Neural cell (in vitro differentiated cells): ENCODE data around the gene ENTPD8. TPM values are rescaled to one million over a fixed set of nuclear protein-coding genes. Genes with fewer than 3 reads are reported as not detected.

Experiments
- H2AFZ ChIP-seq: fragments of 200-600, 300-800 bp; sonication (generic), shearing (Covaris generic); 2 replicates; pipeline ENCODE4 v1.6.0; 2014; ENCODE audit warnings: low read depth, mild to moderate bottlenecking, antibody characterized with exemption, low read length, moderate library complexity
- H3F3A ChIP-seq: fragments of 200-600 bp; shearing (Covaris generic); 2 replicates; pipeline ENCODE4 v1.6.1; 2016; ENCODE audit warnings: mild to moderate bottlenecking, moderate library complexity, mixed read lengths, antibody characterized with exemption, low read length; ENCODE audit not compliant: insufficient read depth, poor library complexity, severe bottlenecking
- H3K27ac ChIP-seq: fragments of 200-600, 300-800 bp; sonication (generic), shearing (Covaris generic); 2 replicates; pipeline ENCODE4 v1.5.1; 2014; ENCODE audit warnings: mild to moderate bottlenecking, low read length, moderate library complexity
- H3K27me3 ChIP-seq: fragments of 300-800, 200-600 bp; sonication (generic), shearing (Covaris generic); 2 replicates; pipeline ENCODE4 v1.6.0; 2014; ENCODE audit warnings: mild to moderate bottlenecking, low read depth, low read length, moderate library complexity; ENCODE audit not compliant: insufficient read depth
- H3K36me3 ChIP-seq: fragments of 300-800, 200-600 bp; sonication (generic), shearing (Covaris generic); 2 replicates; pipeline ENCODE4 v1.5.1; 2014; ENCODE audit warnings: mild to moderate bottlenecking, antibody characterized with exemption, low read length, moderate library complexity; ENCODE audit not compliant: insufficient read depth
- H3K4me2 ChIP-seq: fragments of 300-800, 200-600 bp; sonication (generic), shearing (Covaris generic); 2 replicates; pipeline ENCODE4 v1.6.0; 2014; ENCODE audit warnings: mild to moderate bottlenecking, low read length
- H3K4me3 ChIP-seq: fragments of 300-800, 200-600 bp; sonication (generic), shearing (Covaris generic); 2 replicates; pipeline ENCODE4 v1.5.1; 2014; ENCODE audit warnings: mild to moderate bottlenecking, low read length, moderate library complexity
- H3K79me2 ChIP-seq: fragments of 200-600 bp; shearing (Covaris generic); replicated peaks from 2 replicates; pipeline ENCODE4 v1.6.0; 2014; ENCODE audit warnings: mild to moderate bottlenecking, low read length, moderate library complexity; ENCODE audit not compliant: insufficient read depth
- H3K9ac ChIP-seq: fragments of 300-800, 200-600 bp; sonication (generic), shearing (Covaris generic); 2 replicates; pipeline ENCODE4 v1.6.1; 2016; ENCODE audit warnings: mild to moderate bottlenecking, low read length, mixed read lengths
- H3K9me2 ChIP-seq: fragments of 200-600 bp; shearing (Covaris generic); 2 replicates; pipeline ENCODE4 v1.6.1; 2016; ENCODE audit warnings: mild to moderate bottlenecking, low read length, mixed read lengths; ENCODE audit not compliant: insufficient read depth
- H3K9me3 ChIP-seq: fragments of 200-600, 300-800 bp; sonication (generic), shearing (Covaris generic); 2 replicates; pipeline ENCODE4 v1.6.1; 2016; ENCODE audit warnings: mild to moderate bottlenecking, mixed run types, low read length, moderate library complexity, mixed read lengths
- H4K20me1 ChIP-seq: fragments of 200-600 bp; shearing (Covaris generic); 2 replicates; pipeline ENCODE4 v1.6.1; 2016; ENCODE audit warnings: mild to moderate bottlenecking, mixed run types; ENCODE audit not compliant: insufficient read depth
- EP300 ChIP-seq: fragments of 450-650 bp; conservative IDR thresholded peaks from 2 replicates; pipeline ENCODE4 v1.6.1; 2014; ENCODE audit warnings: antibody characterized with exemption, mild to moderate bottlenecking, moderate library complexity; ENCODE audit not compliant: poor library complexity, severe bottlenecking
- EZH2 ChIP-seq: fragments of 200-600, 300-800 bp; shearing (Covaris generic), sonication (generic); IDR thresholded peaks from 2 replicates; pipeline ENCODE4 v1.6.1; 2014; ENCODE audit warnings: antibody characterized with exemption, low read length, borderline replicate concordance, mild to moderate bottlenecking; ENCODE audit not compliant: insufficient read depth, poor library complexity, severe bottlenecking
- MXI1 ChIP-seq: fragments of 450-650 bp; conservative IDR thresholded peaks from 2 replicates; pipeline ENCODE4 v1.6.1; 2014; ENCODE audit warnings: antibody characterized with exemption, mild to moderate bottlenecking; ENCODE audit not compliant: poor library complexity, severe bottlenecking
- POLR2AphosphoS5 ChIP-seq: IDR thresholded peaks from 2 replicates; pipeline ENCODE4 v1.6.1; 2012
- RAD21 ChIP-seq: fragments of 450-650 bp; conservative IDR thresholded peaks from 2 replicates; pipeline ENCODE4 v1.6.1; 2014; ENCODE audit warnings: antibody characterized with exemption, mild to moderate bottlenecking, moderate library complexity
- REST ChIP-seq: IDR thresholded peaks from 2 replicates; pipeline ENCODE4 v1.6.1; 2012; ENCODE audit warnings: borderline replicate concordance
- SMC3 ChIP-seq: fragments of 450-650 bp; conservative IDR thresholded peaks from 2 replicates; pipeline ENCODE4 v1.6.1; 2014; ENCODE audit warnings: antibody characterized with exemption, mild to moderate bottlenecking, moderate library complexity; ENCODE audit not compliant: poor library complexity
- TAF1 ChIP-seq: IDR thresholded peaks from 2 replicates; pipeline ENCODE4 v1.6.1; 2012; ENCODE audit warnings: low read depth
- polyA plus RNA-seq: library from polyadenylated mRNA; depleted of rRNA; stranded (reverse); fragments of >200 nt; gene quantifications from 2 replicates; pipeline ENCODE4 v1.2.3, GENCODE V29; 2014
- TF ChIP-seq, protein P1 (sequence below): fragments of 450-650 bp; IDR thresholded peaks from 2 replicates; pipeline ENCODE4 v1.5.1; 2014; ENCODE audit warnings: antibody characterized with exemption, mild to moderate bottlenecking, moderate library complexity; ENCODE audit not compliant: poor library complexity, severe bottlenecking

The ENTPD8 gene
- polyA plus RNA-seq, 1 donor from 2014 or later, result not detected

DNA sequence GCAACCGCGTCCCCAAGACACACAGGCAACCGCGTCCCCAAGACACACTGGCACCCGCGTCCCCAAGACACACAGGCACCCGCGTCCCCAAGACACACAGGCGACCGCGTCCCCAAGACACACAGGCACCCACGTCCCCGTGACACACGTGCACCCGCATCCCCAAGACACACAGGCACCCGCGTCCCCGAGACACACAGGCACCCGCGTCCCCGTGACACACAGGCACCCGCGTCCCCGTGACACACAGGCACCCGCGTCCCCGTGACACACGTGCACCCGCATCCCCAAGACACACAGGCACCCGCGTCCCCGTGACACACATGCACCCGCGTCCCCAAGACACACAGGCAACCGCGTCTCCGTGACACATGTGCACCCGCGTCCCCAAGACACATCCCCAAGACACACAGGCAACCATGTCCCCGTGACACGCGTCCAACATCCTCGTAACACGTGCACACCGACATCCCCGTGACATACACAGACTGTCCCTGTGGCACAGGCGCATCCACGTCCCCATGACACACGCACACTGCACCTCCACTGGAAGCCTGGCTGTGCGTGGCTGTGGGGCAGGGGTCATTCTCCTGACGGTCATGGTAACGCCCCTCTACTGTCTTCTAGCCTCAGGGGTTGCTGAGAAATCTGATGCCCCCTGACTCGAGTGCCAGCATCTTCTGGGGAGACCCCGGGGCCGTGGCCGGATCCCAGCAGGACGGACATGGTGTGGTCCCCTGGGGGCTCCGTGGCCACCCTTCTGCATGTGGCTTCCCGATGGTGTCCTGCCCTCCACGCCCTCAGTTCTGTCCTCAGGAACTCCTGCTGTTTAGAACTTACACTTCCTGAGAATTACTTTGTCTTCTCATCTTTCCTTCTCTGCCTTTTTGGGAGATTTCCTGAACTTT is 42.3 kb downstream of the ENTPD8 start:
- H3K27ac ChIP-seq, result no peak overlapping the region
- H3K9me3 ChIP-seq, result no peaks in the 10 kb centered on the region
- H3F3A ChIP-seq, result no peaks in the 10 kb centered on the region
- H3K9ac ChIP-seq, result no peak overlapping the region
- H2AFZ ChIP-seq, result no peak overlapping the region
- H3K36me3 ChIP-seq, result no peaks in the 10 kb centered on the region
- no peak overlapping the region for H3K4me3 ChIP-seq
- TF ChIP-seq POLR2AphosphoS5 (no peak), TAF1 (no peak), EP300 (no peak), SMC3 (no peak), EZH2 (no peak), RAD21 (no peak), MXI1 (no peak), REST (no peak)
- TF ChIP-seq, protein P1, sequence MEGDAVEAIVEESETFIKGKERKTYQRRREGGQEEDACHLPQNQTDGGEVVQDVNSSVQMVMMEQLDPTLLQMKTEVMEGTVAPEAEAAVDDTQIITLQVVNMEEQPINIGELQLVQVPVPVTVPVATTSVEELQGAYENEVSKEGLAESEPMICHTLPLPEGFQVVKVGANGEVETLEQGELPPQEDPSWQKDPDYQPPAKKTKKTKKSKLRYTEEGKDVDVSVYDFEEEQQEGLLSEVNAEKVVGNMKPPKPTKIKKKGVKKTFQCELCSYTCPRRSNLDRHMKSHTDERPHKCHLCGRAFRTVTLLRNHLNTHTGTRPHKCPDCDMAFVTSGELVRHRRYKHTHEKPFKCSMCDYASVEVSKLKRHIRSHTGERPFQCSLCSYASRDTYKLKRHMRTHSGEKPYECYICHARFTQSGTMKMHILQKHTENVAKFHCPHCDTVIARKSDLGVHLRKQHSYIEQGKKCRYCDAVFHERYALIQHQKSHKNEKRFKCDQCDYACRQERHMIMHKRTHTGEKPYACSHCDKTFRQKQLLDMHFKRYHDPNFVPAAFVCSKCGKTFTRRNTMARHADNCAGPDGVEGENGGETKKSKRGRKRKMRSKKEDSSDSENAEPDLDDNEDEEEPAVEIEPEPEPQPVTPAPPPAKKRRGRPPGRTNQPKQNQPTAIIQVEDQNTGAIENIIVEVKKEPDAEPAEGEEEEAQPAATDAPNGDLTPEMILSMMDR, result no peak
- no peaks in the 10 kb centered on the region for H3K79me2 ChIP-seq
- no peaks in the 10 kb centered on the region for H3K9me2 ChIP-seq
- no peaks in the 10 kb centered on the region for H3K27me3 ChIP-seq
- H3K4me2 ChIP-seq, result no peak overlapping the region
- H4K20me1 ChIP-seq, result no peaks in the 10 kb centered on the region

- H3K9ac ChIP-seq, result no peak overlapping the region
- no peaks in the 10 kb centered on the region for H3K9me2 ChIP-seq
- no peaks in the 10 kb centered on the region for H3F3A ChIP-seq
- H3K4me2 ChIP-seq, result no peak overlapping the region
- no peaks in the 10 kb centered on the region for H4K20me1 ChIP-seq
- no peak overlapping the region for H3K27ac ChIP-seq
- H3K4me3 ChIP-seq, result no peak overlapping the region
- no peaks in the 10 kb centered on the region for H3K9me3 ChIP-seq
- no peak overlapping the region for H2AFZ ChIP-seq
- no peaks in the 10 kb centered on the region for H3K27me3 ChIP-seq
- H3K79me2 ChIP-seq, result no peaks in the 10 kb centered on the region
- H3K36me3 ChIP-seq, result no peaks in the 10 kb centered on the region
- TF ChIP-seq RAD21, result no peak
- TF ChIP-seq, protein P1, result no peak
- no peak for TF ChIP-seq SMC3
- no peak for TF ChIP-seq MXI1
- no peak for TF ChIP-seq POLR2AphosphoS5
- no peak for TF ChIP-seq EP300
- TF ChIP-seq EZH2, result no peak
- no peak for TF ChIP-seq REST
- TF ChIP-seq TAF1, result no peak
Measured at GRCh38 chr9:137397675-137398423, 43.3 kb downstream of the ENTPD8 start.
